ENCODE measurements around the gene PROCA1. TPM values are rescaled to one million over a fixed set of nuclear protein-coding genes. Genes with fewer than 3 reads are reported as not detected.

The PROCA1 gene
- total and polyA plus RNA-seq, 2 of the 13 experiments (the other 11 are each of a cell fraction or from before 2014, with no cell fraction given) = 0.73 to 1.5 TPM

GRCh38 chr17:28744972-28745785, 33.5 kb upstream of the PROCA1 start (continued):
- TF ChIP-seq KLF12 (CRISPR knock-in tag; IDR thresholded peaks at IDR 0.05; ENCODE audit: borderline replicate concordance) = no peak
- peak; percentile 59 for TF ChIP-seq DRAP1 (CRISPR knock-in tag; IDR thresholded peaks at IDR 0.05)
- peak; percentile 96 for TF ChIP-seq U2AF1 (optimal IDR thresholded peaks at IDR 0.05; ENCODE audit: low read depth, low read length)
- TF ChIP-seq MBD4 (IDR thresholded peaks at IDR 0.05; ENCODE audit: borderline replicate concordance, low read length) = no peak
- peak; percentile 62; the same call in 1 of the 3 replicates for TF ChIP-seq MXI1 (IDR thresholded peaks at IDR 0.05; ENCODE audit: borderline replicate concordance, low read depth, low read length)
- TF ChIP-seq TAF1 (CRISPR knock-in tag; IDR thresholded peaks at IDR 0.05) = peak; percentile 66; the same call in 1 of the 2 replicates
- TF ChIP-seq ZFP91 (CRISPR knock-in tag; IDR thresholded peaks at IDR 0.05; ENCODE audit: borderline replicate concordance) = peak; percentile 18; the same call in 1 of the 2 replicates
- peak; percentile 76 for TF ChIP-seq POLR2AphosphoS5 (IDR thresholded peaks at IDR 0.05; ENCODE audit: low read depth, low read length)
- TF ChIP-seq JUN (CRISPR knock-in tag; IDR thresholded peaks at IDR 0.05) = 0 out of 2 replicates have a peak, but pooled peaks have one; percentile 14
- no peak for TF ChIP-seq ZNF44 (CRISPR knock-in tag; IDR thresholded peaks at IDR 0.05)
- TF ChIP-seq ZNF143 (CRISPR knock-in tag; IDR thresholded peaks at IDR 0.05) = no peak
- peak; percentile 53; the same call in 1 of the 2 replicates for TF ChIP-seq ZNF691 (CRISPR knock-in tag; IDR thresholded peaks at IDR 0.05; ENCODE audit: borderline replicate concordance, low read depth)
- peak; percentile 83; the same call in 1 of the 2 replicates for TF ChIP-seq AFF4 (CRISPR knock-in tag; IDR thresholded peaks at IDR 0.05)
- no peak for TF ChIP-seq SRF (IDR thresholded peaks at IDR 0.05; ENCODE audit: low read depth, low read length)
- peak; percentile 17; the same call in 1 of the 2 replicates for TF ChIP-seq ZNF230 (CRISPR knock-in tag; IDR thresholded peaks at IDR 0.05)
- no peak for TF ChIP-seq KLF15 (CRISPR knock-in tag; IDR thresholded peaks at IDR 0.05; ENCODE audit: borderline replicate concordance)
- no peak for TF ChIP-seq STAT6 (CRISPR knock-in tag; IDR thresholded peaks at IDR 0.05; ENCODE audit: borderline replicate concordance)
- peak; percentile 65 for TF ChIP-seq RARA (CRISPR knock-in tag; IDR thresholded peaks at IDR 0.05)
- TF ChIP-seq TBP (CRISPR knock-in tag; IDR thresholded peaks at IDR 0.05) = no peak

Measured in HepG2 (cell line).